Upper lobe of left lung (tissue), 6 donors: Measurements from ENCODE around the gene CEACAM8. TPM values are rescaled to one million over a fixed set of nuclear protein-coding genes. Genes with fewer than 3 reads are reported as not detected.
"Not testable (repeated sequence)": the region's sequence is repeated elsewhere in the genome, so short reads cannot be mapped to it uniquely, and the experiment has no call there.

ENCODE experiments used
- ATAC-seq, 2 donors: fragments of 200-7000 bp; cut with Tn5 transposase; one replicate each; pipeline ENCODE4 v1.9.1; 2022; ENCODE audit warnings: mild to moderate bottlenecking in 2 of 2, moderate library complexity in 2 of 2; ENCODE audit not compliant: low FRiP score in 2 of 2
- DNase-seq, 2 donors: peaks; one replicate each; pipeline ENCODE4 v3.0.0-alpha.2; 2019 to 2020
- H3K27ac ChIP-seq, 4 donors: fragments of 200-600 bp; sonication (generic); one replicate each; pipeline ENCODE4 v1.5.1; 2016 to 2019
- H3K27me3 ChIP-seq, 4 donors: fragments of 200-600 bp; sonication (generic); one replicate each; pipeline ENCODE4 v1.5.1; 2017 to 2019
- H3K36me3 ChIP-seq, 4 donors: fragments of 200-600 bp; sonication (generic); one replicate each; pipeline ENCODE4 v1.5.1; 2016 to 2019
- H3K4me1 ChIP-seq, 4 donors: fragments of 200-600 bp; sonication (generic); one replicate each; pipeline ENCODE4 v1.5.1; 2018 to 2019
- H3K4me3 ChIP-seq, 4 donors: fragments of 200-600 bp; sonication (generic); one replicate each; pipeline ENCODE4 v1.5.1; 2017 to 2019; ENCODE audit warnings: mild to moderate bottlenecking in 2 of 4, moderate library complexity in 1 of 4
- H3K9me3 ChIP-seq, 4 donors: fragments of 200-600 bp; sonication (generic); one replicate each; pipeline ENCODE4 v1.5.1; 2018 to 2019
- CTCF ChIP-seq, 6 experiments: fragments of 450-650 bp in 4 of 6; fragments of 200-600 bp in 2 of 6; sonication (generic) in 2 of 6; IDR thresholded peaks; one replicate each; pipeline ENCODE4 v1.5.1; 2016 to 2019; ENCODE audit warnings: antibody characterized with exemption in 6 of 6
- POLR2A ChIP-seq, 4 donors: fragments of 450-650 bp; IDR thresholded peaks; one replicate each; pipeline ENCODE4 v1.5.1; 2016 to 2017; ENCODE audit warnings: antibody characterized with exemption in 4 of 4, mild to moderate bottlenecking in 2 of 4
- POLR2AphosphoS5 ChIP-seq, 2 donors: sonication (generic); formaldehyde crosslinking; IDR thresholded peaks; one replicate each; pipeline ENCODE4 v1.5.1; 2017; ENCODE audit warnings: antibody characterized with exemption in 2 of 2
- WGBS, 2 donors: methylation state at CpG; one replicate each; pipeline ENCODE4 v1.1.5; 2017 to 2018; 5-methylcytosine and 5-hydroxymethylcytosine counted together
- total RNA-seq, 6 donors: library from RNA; depleted of rRNA in 4 of 6; stranded (reverse); fragments of >200 nt in 4 of 6; gene quantifications; one replicate each; pipeline versions ENCODE4 v1.1.0 to v1.2.1, GENCODE V29; 2016 to 2021
- donor health status: DM: no; HTN: no; CAD: no; lungs with moderate emphysema.
- donor health status: DM: no; HTN: yes; CAD: no; lungs with severe emphysema.

Gene CEACAM8
- total RNA-seq: 1 to 10 TPM in 1 of 6 donors, under 1 TPM in 3, not detected in 2; 0.67 to 1.1 (median 0.75) TPM

GRCh38 chr19:42594617-42595489 lies at the start of gene CEACAM8:
TSS of gene CEACAM8 (minus strand) at chr19:42594924. CDS start at chr19:42594828, 96 bp downstream.
- Histone ChIP-seq H3K4me1 (peaks cover 0 to 7% (median 0%) of the 10 kb centered on the region in 4 donors), H3K27ac (no peak within 1 kb of the TSS), H3K27me3 (no peaks in the 10 kb centered on the region), H3K36me3 (no peaks in the 10 kb centered on the region), H3K4me3 (no peak within 1 kb of the TSS), H3K9me3 (no peaks in the 10 kb centered on the region)
- DNase-seq (peak; percentile 17 to 44), ATAC-seq (peak; percentile 28 to 39)
- TF ChIP-seq CTCF (IDR thresholded peaks at IDR 0.05): no peak
- no peak for TF ChIP-seq POLR2A (IDR thresholded peaks at IDR 0.05)
- WGBS, 2 donors: 63 to 66% methylated on average over 9 to 10 of the region's 10 CpGs

GRCh38 chr19:42639324-42640092 lies 44.8 kb upstream of the CEACAM8 start:
- DNase-seq: peak in 1 of 2 donors; percentile 71
- H3K27ac ChIP-seq, H3K4me3 ChIP-seq, H3K36me3 ChIP-seq, H3K27me3 ChIP-seq, H3K4me1 ChIP-seq, H3K9me3 ChIP-seq, ATAC-seq: not testable (repeated sequence)
- 95 to 98% methylated on average over 17 to 25 of the region's 58 CpGs for WGBS, 2 donors

- 100% methylated on average over 1 of the region's 1 CpG for WGBS, 2 donors
- no peaks in the 10 kb centered on the region for H3K36me3 ChIP-seq
- no peak for TF ChIP-seq POLR2A (IDR thresholded peaks at IDR 0.05)
- TF ChIP-seq CTCF (IDR thresholded peaks at IDR 0.05): peak in 1 of 6 experiments; percentile 4
- H3K27ac ChIP-seq: no peak overlapping the region
- no peak for DNase-seq
- H3K4me1 ChIP-seq: no peaks in the 10 kb centered on the region
- ATAC-seq: no peak
- no peaks in the 10 kb centered on the region for H3K9me3 ChIP-seq
- no peaks in the 10 kb centered on the region for H3K27me3 ChIP-seq
- H3K4me3 ChIP-seq: no peak overlapping the region
Observed at GRCh38 chr19:42635233-42635539, 40.5 kb upstream of the CEACAM8 start.

GRCh38 chr19:42634409-42635232 lies 39.9 kb upstream of the CEACAM8 start:
- ATAC-seq: peak in 1 of 2 donors; percentile 59
- WGBS, 2 donors: 67 to 80% methylated on average over 5 of the region's 5 CpGs

More at GRCh38 chr19:42634409-42635232, 39.9 kb upstream of the CEACAM8 start:
- no peak for DNase-seq
- Histone ChIP-seq H3K9me3 (no peaks in the 10 kb centered on the region), H3K27me3 (no peaks in the 10 kb centered on the region), H3K4me3 (no peak overlapping the region), H3K36me3 (no peaks in the 10 kb centered on the region), H3K27ac (no peak overlapping the region), H3K4me1 (no peaks in the 10 kb centered on the region)
- peak in 5 of 6 experiments; percentile 15 to 52 (median 36) for TF ChIP-seq CTCF (IDR thresholded peaks at IDR 0.05)
- TF ChIP-seq POLR2AphosphoS5 (IDR thresholded peaks at IDR 0.05): no peak
